ENCODE measurements around the gene EHD2. TPM values are rescaled to one million over a fixed set of nuclear protein-coding genes. Genes with fewer than 3 reads are reported as not detected.

The EHD2 gene
- total and polyA plus RNA-seq, 2 of the 4 experiments (the other 2 are of a cell fraction): 35.3 to 181 TPM

GRCh38 chr19:47680858-47681332 lies 32.3 kb upstream of the EHD2 start:
- no peak overlapping the region for H2AK5ac ChIP-seq (ENCODE audit: low read depth, low read length)
- no peak overlapping the region for H2BK15ac ChIP-seq (ENCODE audit: low read depth, low read length)
- no peak overlapping the region for H4K5ac ChIP-seq (ENCODE audit: low read depth, low read length)
- no peak for DNase-seq
- H3K56ac ChIP-seq (ENCODE audit: extremely low read depth, insufficient read depth, low read length): no peak overlapping the region
- H3K27me3 ChIP-seq (ENCODE audit: control insufficient read depth, insufficient read depth, low read length): no peaks in the 10 kb centered on the region
- no peak overlapping the region for H4K91ac ChIP-seq (ENCODE audit: insufficient read depth, low read depth, low read length)
- no peak overlapping the region for H3K4me3 ChIP-seq (ENCODE audit: insufficient read depth, low read depth, low read length)
- peaks cover 52% of the 10 kb centered on the region for H3K36me3 ChIP-seq (ENCODE audit: control insufficient read depth, insufficient read depth, low read length)
- no peaks in the 10 kb centered on the region for H3K4me1 ChIP-seq (ENCODE audit: control insufficient read depth, insufficient read depth, low read length)
- CTCF ChIA-PET: no interaction called here
- TF ChIP-seq MAFK (IDR thresholded peaks at IDR 0.05; ENCODE audit: low read depth, low read length) (no peak), CEBPB (IDR thresholded peaks at IDR 0.05; ENCODE audit: low read depth, low read length) (no peak), MAZ (IDR thresholded peaks at IDR 0.05; ENCODE audit: borderline replicate concordance, low read depth, low read length) (no peak), ELK1 (IDR thresholded peaks at IDR 0.05; ENCODE audit: borderline replicate concordance, low read depth, low read length) (no peak), RCOR1 (IDR thresholded peaks at IDR 0.05; ENCODE audit: insufficient replicate concordance, low read length) (no peak), POLR2A (IDR thresholded peaks at IDR 0.05; ENCODE audit: low read depth, low read length) (no peak), SMC3 (IDR thresholded peaks at IDR 0.05; ENCODE audit: low read depth, low read length) (no peak), RFX5 (IDR thresholded peaks at IDR 0.05; ENCODE audit: low read depth, low read length) (no peak), MXI1 (IDR thresholded peaks at IDR 0.05; ENCODE audit: borderline replicate concordance, low read depth, low read length) (no peak), BHLHE40 (IDR thresholded peaks at IDR 0.05; ENCODE audit: low read depth, low read length) (no peak), RAD21 (IDR thresholded peaks at IDR 0.05; ENCODE audit: low read length) (no peak), FOS (IDR thresholded peaks at IDR 0.05; ENCODE audit: low read depth, low read length) (no peak), NFE2L2 (IDR thresholded peaks at IDR 0.05; ENCODE audit: low read depth, low read length) (no peak), CHD1 (IDR thresholded peaks at IDR 0.05; ENCODE audit: low read depth, low read length) (no peak)
- TF ChIP-seq, protein P1, sequence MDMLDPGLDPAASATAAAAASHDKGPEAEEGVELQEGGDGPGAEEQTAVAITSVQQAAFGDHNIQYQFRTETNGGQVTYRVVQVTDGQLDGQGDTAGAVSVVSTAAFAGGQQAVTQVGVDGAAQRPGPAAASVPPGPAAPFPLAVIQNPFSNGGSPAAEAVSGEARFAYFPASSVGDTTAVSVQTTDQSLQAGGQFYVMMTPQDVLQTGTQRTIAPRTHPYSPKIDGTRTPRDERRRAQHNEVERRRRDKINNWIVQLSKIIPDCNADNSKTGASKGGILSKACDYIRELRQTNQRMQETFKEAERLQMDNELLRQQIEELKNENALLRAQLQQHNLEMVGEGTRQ (IDR thresholded peaks at IDR 0.05; ENCODE audit: low read depth, low read length): no peak
- TF ChIP-seq, protein P2, sequence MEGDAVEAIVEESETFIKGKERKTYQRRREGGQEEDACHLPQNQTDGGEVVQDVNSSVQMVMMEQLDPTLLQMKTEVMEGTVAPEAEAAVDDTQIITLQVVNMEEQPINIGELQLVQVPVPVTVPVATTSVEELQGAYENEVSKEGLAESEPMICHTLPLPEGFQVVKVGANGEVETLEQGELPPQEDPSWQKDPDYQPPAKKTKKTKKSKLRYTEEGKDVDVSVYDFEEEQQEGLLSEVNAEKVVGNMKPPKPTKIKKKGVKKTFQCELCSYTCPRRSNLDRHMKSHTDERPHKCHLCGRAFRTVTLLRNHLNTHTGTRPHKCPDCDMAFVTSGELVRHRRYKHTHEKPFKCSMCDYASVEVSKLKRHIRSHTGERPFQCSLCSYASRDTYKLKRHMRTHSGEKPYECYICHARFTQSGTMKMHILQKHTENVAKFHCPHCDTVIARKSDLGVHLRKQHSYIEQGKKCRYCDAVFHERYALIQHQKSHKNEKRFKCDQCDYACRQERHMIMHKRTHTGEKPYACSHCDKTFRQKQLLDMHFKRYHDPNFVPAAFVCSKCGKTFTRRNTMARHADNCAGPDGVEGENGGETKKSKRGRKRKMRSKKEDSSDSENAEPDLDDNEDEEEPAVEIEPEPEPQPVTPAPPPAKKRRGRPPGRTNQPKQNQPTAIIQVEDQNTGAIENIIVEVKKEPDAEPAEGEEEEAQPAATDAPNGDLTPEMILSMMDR (conservative IDR thresholded peaks at IDR 0.05; ENCODE audit: low read depth, low read length): no peak
- no peak for ATAC-seq (ENCODE audit: low read depth)
- H3K4ac ChIP-seq (ENCODE audit: low read depth, low read length): no peak overlapping the region
- H2BK20ac ChIP-seq (ENCODE audit: low read depth, low read length): no peak overlapping the region
- H2AFZ ChIP-seq (replicated peaks; ENCODE audit: low read length, poor library complexity): peak overlapping the region; percentile 14
- 0 out of 2 replicates have a peak, but pooled peaks cover 8% of the 10 kb centered on the region for H3K9me1 ChIP-seq (ENCODE audit: insufficient read depth, low read length)
- no peak overlapping the region for H2BK5ac ChIP-seq (ENCODE audit: low read depth, low read length, poor library complexity, severe bottlenecking)
- H3K9me3 ChIP-seq (ENCODE audit: control insufficient read depth, insufficient read depth, low read length): no peaks in the 10 kb centered on the region
- H2AK9ac ChIP-seq (replicated peaks; ENCODE audit: low read depth, low read length, poor library complexity): no peak overlapping the region
- no peak overlapping the region for H3K4me2 ChIP-seq (ENCODE audit: low read depth, low read length)
- intact Hi-C loops (cut with micrococcal nuclease) (no loop called here), dilution Hi-C loops (cut with HindIII; ENCODE audit: low sequenced_read_pairs, unreplicated experiment) (no loop called here), in situ Hi-C loops (cut with MboI; ENCODE audit: low sequenced_read_pairs) (no loop called here)
- no peak overlapping the region for H4K8ac ChIP-seq (ENCODE audit: low read depth in 2 of 2, low read length in 2 of 2)
- H3K79me1 ChIP-seq (ENCODE audit: low read depth in 1 of 2, low read length in 2 of 2): peaks cover 16 to 37% of the 10 kb centered on the region in 2 experiments
- no peak overlapping the region for H3K9ac ChIP-seq (ENCODE audit: low read depth, low read length)
- no peak overlapping the region for H3K23ac ChIP-seq (ENCODE audit: low read depth, low read length)
- POLR2A ChIA-PET (ENCODE audit: unreplicated experiment): no interaction called here
- WGBS, 2 experiments (ENCODE audit: extremely low coverage in 2 of 2, insufficient read length in 1 of 2): 96% methylated on average over 9 of the region's 34 CpGs; no CpG with 5 or more reads in 1 of the 2 experiments
- peaks cover 9% of the 10 kb centered on the region for H4K20me1 ChIP-seq (ENCODE audit: insufficient read depth, low read length)
- H2BK120ac ChIP-seq (ENCODE audit: low read depth, low read length): no peak overlapping the region
- no peak overlapping the region for H3K14ac ChIP-seq (replicated peaks; ENCODE audit: low read depth, low read length)
- BruUV-seq (replicated peaks): no TSS peak
- H3K27ac ChIP-seq (ENCODE audit: insufficient read depth, low read length): no peak overlapping the region
- no peak overlapping the region for H3K18ac ChIP-seq (ENCODE audit: low read depth, low read length)

All from IMR-90 (cell line).